Peyer's patch (tissue), 4 donors: ENCODE results near the gene CLMP.

Experiments
- POLR2A ChIP-seq, 2 donors: fragments of 450-650 bp; IDR thresholded peaks; one replicate each; pipeline ENCODE4 v1.5.1; 2017; ENCODE audit warnings: antibody characterized with exemption in 2 of 2, mild to moderate bottlenecking in 2 of 2, moderate library complexity in 2 of 2
- TF ChIP-seq, protein P1 (sequence below), 6 experiments: fragments of 450-650 bp in 4 of 6; fragments of 200-600 bp in 2 of 6; sonication (generic) in 1 of 6; IDR thresholded peaks; one replicate each; pipeline ENCODE4 v1.5.1; 2017 to 2019; ENCODE audit warnings: antibody characterized with exemption in 6 of 6, mild to moderate bottlenecking in 3 of 6, moderate library complexity in 1 of 6

DNA sequence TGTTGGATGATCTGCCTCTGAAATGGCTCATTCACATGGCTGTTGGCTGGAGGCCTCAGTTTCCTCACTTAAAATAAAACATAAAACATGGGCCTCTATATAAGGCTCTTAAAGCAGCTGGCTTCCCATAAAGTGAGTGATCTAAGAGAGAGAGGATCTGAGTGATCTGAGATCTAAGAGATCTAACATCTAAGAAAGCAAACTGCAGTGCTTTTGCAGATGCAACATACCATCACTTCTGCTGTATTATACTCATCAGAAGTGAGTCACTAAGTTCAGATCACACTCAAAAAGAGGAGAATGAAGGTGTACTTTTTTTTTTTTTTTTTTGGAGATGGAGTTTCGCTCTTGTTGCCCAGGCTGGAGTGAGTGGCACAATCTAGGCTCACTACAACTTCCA lies 115.0 kb downstream of the CLMP start:
- TF ChIP-seq, protein P1, sequence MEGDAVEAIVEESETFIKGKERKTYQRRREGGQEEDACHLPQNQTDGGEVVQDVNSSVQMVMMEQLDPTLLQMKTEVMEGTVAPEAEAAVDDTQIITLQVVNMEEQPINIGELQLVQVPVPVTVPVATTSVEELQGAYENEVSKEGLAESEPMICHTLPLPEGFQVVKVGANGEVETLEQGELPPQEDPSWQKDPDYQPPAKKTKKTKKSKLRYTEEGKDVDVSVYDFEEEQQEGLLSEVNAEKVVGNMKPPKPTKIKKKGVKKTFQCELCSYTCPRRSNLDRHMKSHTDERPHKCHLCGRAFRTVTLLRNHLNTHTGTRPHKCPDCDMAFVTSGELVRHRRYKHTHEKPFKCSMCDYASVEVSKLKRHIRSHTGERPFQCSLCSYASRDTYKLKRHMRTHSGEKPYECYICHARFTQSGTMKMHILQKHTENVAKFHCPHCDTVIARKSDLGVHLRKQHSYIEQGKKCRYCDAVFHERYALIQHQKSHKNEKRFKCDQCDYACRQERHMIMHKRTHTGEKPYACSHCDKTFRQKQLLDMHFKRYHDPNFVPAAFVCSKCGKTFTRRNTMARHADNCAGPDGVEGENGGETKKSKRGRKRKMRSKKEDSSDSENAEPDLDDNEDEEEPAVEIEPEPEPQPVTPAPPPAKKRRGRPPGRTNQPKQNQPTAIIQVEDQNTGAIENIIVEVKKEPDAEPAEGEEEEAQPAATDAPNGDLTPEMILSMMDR (IDR thresholded peaks at IDR 0.05) = no peak
- TF ChIP-seq POLR2A (IDR thresholded peaks at IDR 0.05) = no peak
